NCI-H748 treated with DMSO at 0.1 percent for 48 hours (cell line): ENCODE data around the gene KDF1.

ENCODE experiments used
- DNase-seq: peaks from one replicate; lab custom pipeline; 2025; lab: John Stamatoyannopoulos, UW

KDF1 gene

DNA sequence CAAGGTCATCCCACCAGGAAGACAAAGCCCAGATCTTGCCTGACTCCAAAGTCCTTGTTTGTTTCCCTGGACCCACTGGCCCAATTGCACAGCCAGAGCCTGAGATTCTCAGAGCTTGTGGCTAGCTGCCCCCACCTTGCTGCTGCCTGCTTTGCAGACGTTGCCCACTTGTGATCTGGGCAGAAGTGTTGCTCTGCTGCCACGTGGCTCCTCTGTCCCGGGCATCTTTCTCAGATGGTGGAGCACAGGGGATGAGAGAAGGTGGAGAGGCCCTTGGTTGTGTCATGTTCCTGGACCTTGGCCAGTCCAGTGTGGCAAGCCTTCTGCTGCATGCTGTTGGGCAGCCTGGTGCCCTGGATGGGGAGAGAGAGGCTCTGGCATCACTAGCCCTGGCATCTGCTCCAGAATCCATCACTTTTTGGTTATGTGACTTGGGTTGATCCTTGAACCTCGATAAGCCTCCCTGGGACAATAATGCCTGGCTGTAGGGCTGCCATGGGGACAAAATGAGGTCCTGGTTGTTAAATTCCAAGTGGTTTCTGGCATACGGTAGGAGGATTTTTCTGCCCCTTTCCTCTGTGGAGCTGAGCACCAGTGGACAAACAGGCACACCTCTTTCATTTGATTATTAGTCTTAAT is 44.9 kb downstream of the KDF1 start:
- DNase-seq: no peak

GRCh38 chr1:26913754-26914619 is 46.3 kb downstream of the KDF1 start, which contains the start of gene NR0B2:
Gene NR0B2, minus strand, starts transcription at chr1:26913975. Its CDS starts 35 bp downstream, at chr1:26913940.
- peak; percentile 69 for DNase-seq

DNA sequence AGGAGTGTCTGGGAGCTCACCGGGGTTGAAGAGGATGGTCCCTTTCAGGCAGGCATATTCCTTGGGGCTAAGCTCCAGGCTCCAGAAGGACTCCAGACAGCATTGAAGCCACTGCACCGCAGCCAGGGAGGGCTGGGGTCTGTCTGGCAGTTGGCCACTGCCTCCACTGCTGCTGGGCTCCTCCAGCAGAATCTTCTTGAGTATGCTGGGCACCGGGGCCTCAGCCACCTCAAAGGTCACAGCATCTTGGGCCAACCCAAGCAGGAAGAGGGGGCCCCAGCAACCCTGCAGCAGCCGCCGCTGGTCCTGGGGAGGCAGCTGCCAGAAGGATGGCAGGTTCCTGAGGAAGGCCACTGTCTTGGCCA is 46.9 kb downstream of the KDF1 start:
- DNase-seq: no peak

DNA sequence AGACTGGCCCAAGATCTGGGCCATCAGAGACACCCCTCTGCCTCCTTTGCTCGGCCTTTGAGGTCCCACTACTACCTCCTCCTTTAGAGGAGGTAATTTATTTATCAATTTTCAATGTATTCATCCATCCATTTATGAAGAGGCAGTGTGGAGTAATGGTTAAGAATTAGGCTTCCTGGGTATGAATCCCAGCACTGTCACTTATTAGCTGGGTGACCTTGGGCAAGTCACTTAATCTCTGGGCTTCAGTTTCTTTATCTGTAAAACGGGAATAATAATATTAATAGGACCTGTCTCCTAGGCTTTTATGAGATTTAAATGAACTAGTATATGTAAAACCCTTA is 48.1 kb downstream of the KDF1 start:
- DNase-seq: no peak

- no peak for DNase-seq
Measured at GRCh38 chr1:26911399-26912146, 48.7 kb downstream of the KDF1 start.

- no peak for DNase-seq
Measured at GRCh38 chr1:26910343-26911160, 49.7 kb downstream of the KDF1 start.

DNA sequence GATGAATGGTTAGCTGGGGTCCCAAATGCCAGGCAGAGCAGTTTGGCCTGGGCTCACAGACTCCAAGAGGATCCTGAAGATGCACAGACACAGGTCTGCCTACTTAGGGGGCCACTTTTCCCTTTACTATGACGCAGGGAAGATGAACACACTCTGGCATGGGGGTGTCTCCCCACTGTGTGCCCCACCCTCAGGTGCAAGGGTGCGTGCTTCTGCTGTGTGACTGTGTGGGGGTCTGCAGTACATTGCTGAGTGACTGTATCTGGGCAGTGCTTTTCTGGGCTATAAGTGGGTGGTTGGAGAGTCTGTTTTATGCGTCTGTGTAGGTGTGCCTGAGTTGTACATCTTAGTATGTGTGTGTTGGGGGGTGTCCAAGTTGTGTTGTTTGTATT is 50.3 kb downstream of the KDF1 start:
- no peak for DNase-seq

DNA sequence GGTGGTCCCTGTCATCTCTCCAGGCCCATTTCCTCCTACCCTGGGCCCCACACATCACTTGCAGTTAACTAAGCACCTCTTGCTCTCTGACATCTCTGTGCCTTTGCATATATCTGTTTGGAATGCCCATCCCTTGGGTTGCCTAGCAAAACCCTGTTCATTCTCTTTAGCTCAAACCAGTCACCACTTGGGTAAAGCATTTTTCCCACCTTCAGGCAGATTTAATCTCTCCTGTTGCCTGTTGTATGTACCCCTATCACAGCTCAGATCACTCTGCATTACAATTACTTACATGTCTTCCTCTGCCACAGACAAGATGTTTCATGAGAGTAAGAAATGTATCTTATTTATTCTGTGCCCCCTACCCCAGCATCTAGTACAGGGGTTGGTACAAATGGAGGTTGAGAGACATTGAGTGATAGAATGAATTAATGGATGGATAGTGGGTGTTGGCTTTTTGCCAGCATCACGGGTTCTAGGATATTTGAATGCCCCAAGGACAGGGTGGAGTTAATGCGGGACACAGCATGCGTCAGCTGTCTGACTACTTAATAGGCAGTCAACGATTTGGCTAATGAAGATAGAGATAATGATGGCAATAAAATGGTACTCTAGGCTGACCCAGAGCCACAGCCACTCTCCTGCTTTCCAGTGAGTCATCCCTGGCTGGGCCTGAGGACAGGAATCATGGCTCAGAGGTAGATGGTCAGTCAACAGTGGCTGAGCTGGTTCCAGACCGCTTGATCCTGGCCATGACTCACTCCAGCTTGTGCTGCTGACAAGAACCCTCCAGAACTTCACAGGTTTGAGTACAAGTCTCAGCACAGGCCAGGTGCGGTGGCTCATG is 53.0 kb downstream of the KDF1 start:
- DNase-seq: peak; percentile 32

DNA sequence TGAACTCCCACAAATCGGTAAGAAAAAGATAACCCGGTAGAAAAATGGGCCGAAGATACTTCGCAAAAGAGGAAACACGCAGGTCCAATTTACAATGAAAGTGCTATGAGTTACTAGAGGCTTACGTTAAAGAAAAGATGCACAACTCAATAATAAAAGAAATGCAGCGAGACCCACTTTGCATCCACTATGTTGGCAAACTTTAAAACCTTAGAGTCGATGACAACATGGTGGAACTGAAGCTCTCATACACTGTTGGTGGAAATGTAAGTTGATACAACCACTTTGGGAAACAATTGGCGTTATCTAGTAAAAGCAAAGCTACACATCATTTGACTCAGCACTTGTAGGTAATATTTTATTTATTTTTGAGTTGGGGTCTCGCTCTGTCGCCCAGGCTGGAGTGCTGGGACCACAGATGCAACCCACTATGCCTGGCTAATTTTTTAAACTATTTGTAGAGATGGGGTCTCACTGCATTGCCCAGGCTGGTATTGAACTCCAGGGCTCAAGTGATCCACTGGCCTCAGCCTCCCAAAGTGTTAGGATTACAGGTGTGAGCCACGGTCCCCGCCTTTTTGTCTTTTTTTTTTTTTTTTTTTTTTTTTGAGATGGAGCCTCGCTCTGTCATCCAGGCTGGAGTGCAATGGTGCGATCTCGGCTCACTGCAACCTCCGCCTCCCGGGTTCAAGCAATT is 59.3 kb downstream of the KDF1 start:
- no peak for DNase-seq

- peak; percentile 75 for DNase-seq
Measured at GRCh38 chr1:26900001-26900814, 60.1 kb downstream of the KDF1 start, which contains the start of gene GPATCH3. Gene GPATCH3, minus strand, starts transcription at chr1:26900467. Its CDS starts 25 bp downstream, at chr1:26900442.
